Liver (tissue), 9 donors: ENCODE measurements around the gene DOCK9. TPM values are rescaled to one million over a fixed set of nuclear protein-coding genes. Genes with fewer than 3 reads are reported as not detected.

Experiments used
- DNase-seq: peaks from one replicate; pipeline ENCODE4 v3.0.0-alpha.2; 2017; ENCODE audit warnings: low spot score
- H3K27ac ChIP-seq, 2 donors: one replicate each; pipeline ENCODE4 v1.7.0; 2013; ENCODE audit warnings: inconsistent platforms in 2 of 2, low read length in 2 of 2, control low read depth in 1 of 2, low read depth in 1 of 2, mild to moderate bottlenecking in 1 of 2
- H3K27me3 ChIP-seq, 4 donors: one replicate each; pipeline versions ENCODE4 v1.6.1 to v1.7.0; 2013; ENCODE audit warnings: low read length in 3 of 4, inconsistent platforms in 1 of 4, mild to moderate bottlenecking in 1 of 4, moderate library complexity in 1 of 4; ENCODE audit not compliant: control insufficient read depth in 4 of 4, insufficient read depth in 4 of 4
- H3K36me3 ChIP-seq, 4 donors: one replicate each; pipeline versions ENCODE4 v1.6.1 to v1.7.0; 2013; ENCODE audit warnings: low read length in 3 of 4, mild to moderate bottlenecking in 3 of 4, low read depth in 1 of 4, moderate library complexity in 1 of 4; ENCODE audit not compliant: control insufficient read depth in 4 of 4, insufficient read depth in 3 of 4
- H3K4me1 ChIP-seq, 4 donors: one replicate each; pipeline versions ENCODE4 v1.6.1 to v1.7.0; 2013; ENCODE audit warnings: low read length in 3 of 4, mild to moderate bottlenecking in 3 of 4, moderate library complexity in 1 of 4; ENCODE audit not compliant: control insufficient read depth in 4 of 4, insufficient read depth in 4 of 4
- H3K4me3 ChIP-seq, 3 donors: one replicate each; pipeline versions ENCODE4 v1.6.1 to v1.7.0; 2013; ENCODE audit warnings: low read length in 3 of 3, control low read depth in 1 of 3, low read depth in 1 of 3, mild to moderate bottlenecking in 1 of 3
- H3K9ac ChIP-seq, 2 donors: one replicate each; pipeline ENCODE4 v1.7.0; 2013; ENCODE audit warnings: low read length in 2 of 2, mild to moderate bottlenecking in 2 of 2, moderate library complexity in 2 of 2, control low read depth in 1 of 2, low read depth in 1 of 2
- H3K9me3 ChIP-seq, 4 donors: one replicate each; pipeline versions ENCODE4 v1.6.1 to v1.7.0; 2013; ENCODE audit warnings: low read length in 3 of 4; ENCODE audit not compliant: control insufficient read depth in 4 of 4
- ATF3 ChIP-seq: IDR thresholded peaks from 2 replicates; pipeline ENCODE4 v1.6.1; 2016; ENCODE audit warnings: antibody characterized with exemption
- EGR1 ChIP-seq, 2 donors: IDR thresholded peaks; 2 replicates each; pipeline ENCODE4 v1.6.1; 2016 to 2018; ENCODE audit warnings: antibody characterized with exemption in 2 of 2, low read depth in 2 of 2
- FOXA1 ChIP-seq: IDR thresholded peaks from 2 replicates; pipeline ENCODE4 v1.6.1; 2016; ENCODE audit warnings: antibody characterized with exemption
- GABPA ChIP-seq, 2 donors: IDR thresholded peaks in 1 of 2; conservative IDR thresholded peaks in 1 of 2; 2 replicates each; pipeline ENCODE4 v1.6.1; 2016; ENCODE audit warnings: antibody characterized with exemption in 2 of 2, mild to moderate bottlenecking in 1 of 2, moderate library complexity in 1 of 2
- HNF4A ChIP-seq, 2 donors: conservative IDR thresholded peaks; 2 replicates each; pipeline ENCODE4 v1.6.1; 2016; ENCODE audit warnings: antibody characterized with exemption in 2 of 2, mild to moderate bottlenecking in 2 of 2
- HNF4G ChIP-seq: IDR thresholded peaks from 2 replicates; pipeline ENCODE4 v1.6.1; 2016; ENCODE audit warnings: antibody characterized with exemption
- JUND ChIP-seq, 2 donors: IDR thresholded peaks; 2 replicates each; pipeline ENCODE4 v1.6.1; 2016; ENCODE audit warnings: antibody characterized with exemption in 2 of 2
- NR2F2 ChIP-seq: IDR thresholded peaks from 2 replicates; pipeline ENCODE4 v1.6.1; 2016; ENCODE audit warnings: antibody characterized with exemption
- RAD21 ChIP-seq, 2 donors: IDR thresholded peaks; 2 replicates each; pipeline ENCODE4 v1.6.1; 2016; ENCODE audit warnings: antibody characterized with exemption in 2 of 2, mild to moderate bottlenecking in 2 of 2
- RXRA ChIP-seq, 2 donors: IDR thresholded peaks; 2 replicates each; pipeline ENCODE4 v1.6.1; 2017 to 2018; ENCODE audit warnings: antibody characterized with exemption in 2 of 2, mild to moderate bottlenecking in 1 of 2
- TAF1 ChIP-seq: conservative IDR thresholded peaks from 2 replicates; pipeline ENCODE4 v1.6.1; 2016; ENCODE audit warnings: antibody characterized with exemption, mild to moderate bottlenecking
- YY1 ChIP-seq: IDR thresholded peaks from 2 replicates; pipeline ENCODE4 v1.6.1; 2016; ENCODE audit warnings: antibody characterized with exemption, mild to moderate bottlenecking
- WGBS: extraction: QIAGEN DNeasy Blood & Tissue Kit; methylation state at CpG from one replicate; pipeline ENCODE4 v1.1.7; 2013; 5-methylcytosine and 5-hydroxymethylcytosine counted together
- polyA plus RNA-seq, 2 donors: library from polyadenylated mRNA; stranded (reverse) in 1 of 2; unstranded in 1 of 2; fragments of 200-250 nt in 1 of 2; fragments of >200 nt in 1 of 2; fragmentation: Nextera tagmentation in 1 of 2; extraction: Ambion mirVana in 1 of 2; gene quantifications; one replicate each; pipeline versions ENCODE4 v1.2.1 to v1.2.3, GENCODE V29; 2013 to 2015
- total RNA-seq, 2 donors: library from RNA; depleted of rRNA; stranded (reverse); fragments of >200 nt; gene quantifications; one replicate each; pipeline ENCODE4 v1.2.3, GENCODE V29; 2014
- TF ChIP-seq, protein P1 (sequence below): IDR thresholded peaks from 2 replicates; pipeline ENCODE4 v1.6.1; 2016; ENCODE audit warnings: antibody characterized with exemption
- TF ChIP-seq, protein P2 (sequence below): IDR thresholded peaks from 2 replicates; pipeline ENCODE4 v1.6.1; 2016; ENCODE audit warnings: antibody characterized with exemption
- TF ChIP-seq, protein P3 (sequence below): IDR thresholded peaks from 2 replicates; pipeline ENCODE4 v1.6.1; 2016; ENCODE audit warnings: antibody characterized with exemption, mild to moderate bottlenecking
- donor health status: healthy.
- donor health status: healthy.
- donor health status: healthy.
- donor health status: healthy.
- donor health status: healthy.

DOCK9 gene
- total and polyA plus RNA-seq, 4 donors = 5.4 to 31.3 (median 10.6) TPM

GRCh38 chr13:98751367-98751782, 226.5 kb downstream of the DOCK9 start (continued):
- TF ChIP-seq, protein P1, sequence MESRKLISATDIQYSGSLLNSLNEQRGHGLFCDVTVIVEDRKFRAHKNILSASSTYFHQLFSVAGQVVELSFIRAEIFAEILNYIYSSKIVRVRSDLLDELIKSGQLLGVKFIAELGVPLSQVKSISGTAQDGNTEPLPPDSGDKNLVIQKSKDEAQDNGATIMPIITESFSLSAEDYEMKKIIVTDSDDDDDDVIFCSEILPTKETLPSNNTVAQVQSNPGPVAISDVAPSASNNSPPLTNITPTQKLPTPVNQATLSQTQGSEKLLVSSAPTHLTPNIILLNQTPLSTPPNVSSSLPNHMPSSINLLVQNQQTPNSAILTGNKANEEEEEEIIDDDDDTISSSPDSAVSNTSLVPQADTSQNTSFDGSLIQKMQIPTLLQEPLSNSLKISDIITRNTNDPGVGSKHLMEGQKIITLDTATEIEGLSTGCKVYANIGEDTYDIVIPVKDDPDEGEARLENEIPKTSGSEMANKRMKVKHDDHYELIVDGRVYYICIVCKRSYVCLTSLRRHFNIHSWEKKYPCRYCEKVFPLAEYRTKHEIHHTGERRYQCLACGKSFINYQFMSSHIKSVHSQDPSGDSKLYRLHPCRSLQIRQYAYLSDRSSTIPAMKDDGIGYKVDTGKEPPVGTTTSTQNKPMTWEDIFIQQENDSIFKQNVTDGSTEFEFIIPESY = no peak

DNA sequence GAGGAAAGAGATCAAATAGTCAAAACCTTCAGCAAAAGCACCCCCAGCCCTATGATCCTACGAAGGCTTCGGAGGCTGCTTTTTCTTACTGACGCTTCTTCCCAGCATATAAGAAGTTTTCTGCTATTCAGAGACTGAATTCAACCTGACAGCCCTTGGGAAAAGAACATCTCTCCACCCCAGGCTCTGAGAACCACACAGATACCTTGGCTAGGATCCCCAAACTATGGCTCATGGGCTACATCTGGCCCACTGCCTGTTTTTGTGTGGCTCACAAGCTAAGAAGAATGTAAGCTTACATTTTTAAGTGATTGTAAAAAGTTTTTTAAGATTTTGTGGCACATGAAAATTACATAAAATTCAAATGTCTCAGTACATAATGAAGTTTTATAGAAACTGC, 228.4 kb downstream of the DOCK9 start:
- WGBS = 66% methylated on average over 3 of the region's 3 CpGs
- no peaks in the 10 kb centered on the region for H3K36me3 ChIP-seq

More for the DNA sequence above, 228.4 kb downstream of the DOCK9 start:
- Histone ChIP-seq H3K4me3 (no peak overlapping the region), H3K9ac (no peak overlapping the region), H3K4me1 (peaks cover 12 to 27% (median 17%) of the 10 kb centered on the region in 4 donors), H3K9me3 (no peaks in the 10 kb centered on the region), H3K27ac (no peak overlapping the region), H3K27me3 (no peaks in the 10 kb centered on the region)
- DNase-seq = no peak
- TF ChIP-seq, protein P2, sequence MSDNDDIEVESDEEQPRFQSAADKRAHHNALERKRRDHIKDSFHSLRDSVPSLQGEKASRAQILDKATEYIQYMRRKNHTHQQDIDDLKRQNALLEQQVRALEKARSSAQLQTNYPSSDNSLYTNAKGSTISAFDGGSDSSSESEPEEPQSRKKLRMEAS = no peak
- TF ChIP-seq GABPA (IDR thresholded peaks at IDR 0.05 in 1 of 2, conservative IDR thresholded peaks at IDR 0.05 in 1 of 2) (no peak), RAD21 (IDR thresholded peaks at IDR 0.05) (no peak), HNF4G (no peak), HNF4A (conservative IDR thresholded peaks at IDR 0.05) (no peak), JUND (IDR thresholded peaks at IDR 0.05) (no peak), EGR1 (IDR thresholded peaks at IDR 0.05; ENCODE audit: low read depth in 2 of 2) (no peak), YY1 (no peak), FOXA1 (no peak), TAF1 (no peak), NR2F2 (no peak), ATF3 (no peak), RXRA (IDR thresholded peaks at IDR 0.05) (no peak)
- TF ChIP-seq, protein P1 = no peak
- TF ChIP-seq, protein P3, sequence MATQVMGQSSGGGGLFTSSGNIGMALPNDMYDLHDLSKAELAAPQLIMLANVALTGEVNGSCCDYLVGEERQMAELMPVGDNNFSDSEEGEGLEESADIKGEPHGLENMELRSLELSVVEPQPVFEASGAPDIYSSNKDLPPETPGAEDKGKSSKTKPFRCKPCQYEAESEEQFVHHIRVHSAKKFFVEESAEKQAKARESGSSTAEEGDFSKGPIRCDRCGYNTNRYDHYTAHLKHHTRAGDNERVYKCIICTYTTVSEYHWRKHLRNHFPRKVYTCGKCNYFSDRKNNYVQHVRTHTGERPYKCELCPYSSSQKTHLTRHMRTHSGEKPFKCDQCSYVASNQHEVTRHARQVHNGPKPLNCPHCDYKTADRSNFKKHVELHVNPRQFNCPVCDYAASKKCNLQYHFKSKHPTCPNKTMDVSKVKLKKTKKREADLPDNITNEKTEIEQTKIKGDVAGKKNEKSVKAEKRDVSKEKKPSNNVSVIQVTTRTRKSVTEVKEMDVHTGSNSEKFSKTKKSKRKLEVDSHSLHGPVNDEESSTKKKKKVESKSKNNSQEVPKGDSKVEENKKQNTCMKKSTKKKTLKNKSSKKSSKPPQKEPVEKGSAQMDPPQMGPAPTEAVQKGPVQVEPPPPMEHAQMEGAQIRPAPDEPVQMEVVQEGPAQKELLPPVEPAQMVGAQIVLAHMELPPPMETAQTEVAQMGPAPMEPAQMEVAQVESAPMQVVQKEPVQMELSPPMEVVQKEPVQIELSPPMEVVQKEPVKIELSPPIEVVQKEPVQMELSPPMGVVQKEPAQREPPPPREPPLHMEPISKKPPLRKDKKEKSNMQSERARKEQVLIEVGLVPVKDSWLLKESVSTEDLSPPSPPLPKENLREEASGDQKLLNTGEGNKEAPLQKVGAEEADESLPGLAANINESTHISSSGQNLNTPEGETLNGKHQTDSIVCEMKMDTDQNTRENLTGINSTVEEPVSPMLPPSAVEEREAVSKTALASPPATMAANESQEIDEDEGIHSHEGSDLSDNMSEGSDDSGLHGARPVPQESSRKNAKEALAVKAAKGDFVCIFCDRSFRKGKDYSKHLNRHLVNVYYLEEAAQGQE = no peak
